ENCODE data around the gene CX3CL1.

CX3CL1 gene

GRCh38 chr16:57381791-57382534 is 9.7 kb downstream of the CX3CL1 start:
- no peak for DNase-seq
- Histone ChIP-seq H3K27ac (ENCODE audit: insufficient read depth, low read length, poor library complexity, severe bottlenecking) (no peak overlapping the region), H3K27me3 (replicated peaks; ENCODE audit: control insufficient read depth, insufficient read depth, low read length, poor library complexity, severe bottlenecking) (no peaks in the 10 kb centered on the region), H3K9me3 (ENCODE audit: control insufficient read depth, low read length) (no peaks in the 10 kb centered on the region), H3K36me3 (ENCODE audit: control insufficient read depth, insufficient read depth, low read length) (no peaks in the 10 kb centered on the region), H3K4me3 (ENCODE audit: insufficient read depth, low read depth, low read length, poor library complexity, severe bottlenecking) (no peak overlapping the region), H3K4me1 (ENCODE audit: control insufficient read depth, insufficient read depth, low read length, poor library complexity, severe bottlenecking) (no peaks in the 10 kb centered on the region)

GRCh38 chr16:57382535-57383275 is 10.4 kb downstream of the CX3CL1 start:
- Histone ChIP-seq H3K9me3 (ENCODE audit: control insufficient read depth, low read length) (no peaks in the 10 kb centered on the region), H3K4me1 (ENCODE audit: control insufficient read depth, insufficient read depth, low read length, poor library complexity, severe bottlenecking) (no peaks in the 10 kb centered on the region), H3K27me3 (replicated peaks; ENCODE audit: control insufficient read depth, insufficient read depth, low read length, poor library complexity, severe bottlenecking) (no peaks in the 10 kb centered on the region), H3K4me3 (ENCODE audit: insufficient read depth, low read depth, low read length, poor library complexity, severe bottlenecking) (no peak overlapping the region), H3K36me3 (ENCODE audit: control insufficient read depth, insufficient read depth, low read length) (no peaks in the 10 kb centered on the region), H3K27ac (ENCODE audit: insufficient read depth, low read length, poor library complexity, severe bottlenecking) (no peak overlapping the region)
- DNase-seq: no peak

GRCh38 chr16:57383276-57384247 is 11.3 kb downstream of the CX3CL1 start:
- Histone ChIP-seq H3K4me3 (ENCODE audit: insufficient read depth, low read depth, low read length, poor library complexity, severe bottlenecking) (no peak overlapping the region), H3K27ac (ENCODE audit: insufficient read depth, low read length, poor library complexity, severe bottlenecking) (no peak overlapping the region), H3K4me1 (ENCODE audit: control insufficient read depth, insufficient read depth, low read length, poor library complexity, severe bottlenecking) (no peaks in the 10 kb centered on the region), H3K9me3 (ENCODE audit: control insufficient read depth, low read length) (no peaks in the 10 kb centered on the region), H3K36me3 (ENCODE audit: control insufficient read depth, insufficient read depth, low read length) (no peaks in the 10 kb centered on the region), H3K27me3 (replicated peaks; ENCODE audit: control insufficient read depth, insufficient read depth, low read length, poor library complexity, severe bottlenecking) (no peaks in the 10 kb centered on the region)
- DNase-seq: no peak

GRCh38 chr16:57384248-57385070 is 12.2 kb downstream of the CX3CL1 start:
- no peaks in the 10 kb centered on the region for H3K9me3 ChIP-seq (ENCODE audit: control insufficient read depth, low read length)
- no peak for DNase-seq
- H3K27ac ChIP-seq (ENCODE audit: insufficient read depth, low read length, poor library complexity, severe bottlenecking): no peak overlapping the region
- H3K4me1 ChIP-seq (ENCODE audit: control insufficient read depth, insufficient read depth, low read length, poor library complexity, severe bottlenecking): no peaks in the 10 kb centered on the region
- no peak overlapping the region for H3K4me3 ChIP-seq (ENCODE audit: insufficient read depth, low read depth, low read length, poor library complexity, severe bottlenecking)
- H3K36me3 ChIP-seq (ENCODE audit: control insufficient read depth, insufficient read depth, low read length): no peaks in the 10 kb centered on the region
- H3K27me3 ChIP-seq (replicated peaks; ENCODE audit: control insufficient read depth, insufficient read depth, low read length, poor library complexity, severe bottlenecking): no peaks in the 10 kb centered on the region

GRCh38 chr16:57385083-57385482 is 12.8 kb downstream of the CX3CL1 start:
- no peak overlapping the region for H3K4me3 ChIP-seq (ENCODE audit: insufficient read depth, low read depth, low read length, poor library complexity, severe bottlenecking)
- no peaks in the 10 kb centered on the region for H3K36me3 ChIP-seq (ENCODE audit: control insufficient read depth, insufficient read depth, low read length)
- H3K27ac ChIP-seq (ENCODE audit: insufficient read depth, low read length, poor library complexity, severe bottlenecking): no peak overlapping the region
- H3K27me3 ChIP-seq (replicated peaks; ENCODE audit: control insufficient read depth, insufficient read depth, low read length, poor library complexity, severe bottlenecking): no peaks in the 10 kb centered on the region
- DNase-seq: no peak
- H3K9me3 ChIP-seq (ENCODE audit: control insufficient read depth, low read length): no peaks in the 10 kb centered on the region
- no peaks in the 10 kb centered on the region for H3K4me1 ChIP-seq (ENCODE audit: control insufficient read depth, insufficient read depth, low read length, poor library complexity, severe bottlenecking)

GRCh38 chr16:57386381-57386951 is 14.2 kb downstream of the CX3CL1 start:
- Histone ChIP-seq H3K27ac (ENCODE audit: insufficient read depth, low read length, poor library complexity, severe bottlenecking) (no peak overlapping the region), H3K36me3 (ENCODE audit: control insufficient read depth, insufficient read depth, low read length) (no peaks in the 10 kb centered on the region), H3K4me3 (ENCODE audit: insufficient read depth, low read depth, low read length, poor library complexity, severe bottlenecking) (no peak overlapping the region), H3K9me3 (ENCODE audit: control insufficient read depth, low read length) (no peaks in the 10 kb centered on the region), H3K27me3 (replicated peaks; ENCODE audit: control insufficient read depth, insufficient read depth, low read length, poor library complexity, severe bottlenecking) (no peaks in the 10 kb centered on the region), H3K4me1 (ENCODE audit: control insufficient read depth, insufficient read depth, low read length, poor library complexity, severe bottlenecking) (no peaks in the 10 kb centered on the region)
- no peak for DNase-seq

- H3K36me3 ChIP-seq (ENCODE audit: control insufficient read depth, insufficient read depth, low read length): no peaks in the 10 kb centered on the region
- no peaks in the 10 kb centered on the region for H3K9me3 ChIP-seq (ENCODE audit: control insufficient read depth, low read length)
- no peak overlapping the region for H3K4me3 ChIP-seq (ENCODE audit: insufficient read depth, low read depth, low read length, poor library complexity, severe bottlenecking)
- H3K27ac ChIP-seq (ENCODE audit: insufficient read depth, low read length, poor library complexity, severe bottlenecking): no peak overlapping the region
- H3K27me3 ChIP-seq (replicated peaks; ENCODE audit: control insufficient read depth, insufficient read depth, low read length, poor library complexity, severe bottlenecking): no peaks in the 10 kb centered on the region
- DNase-seq: no peak
- no peaks in the 10 kb centered on the region for H3K4me1 ChIP-seq (ENCODE audit: control insufficient read depth, insufficient read depth, low read length, poor library complexity, severe bottlenecking)
Observed at GRCh38 chr16:57387598-57388354, 15.5 kb downstream of the CX3CL1 start.

GRCh38 chr16:57388359-57389086 is 16.2 kb downstream of the CX3CL1 start:
- Histone ChIP-seq H3K27ac (ENCODE audit: insufficient read depth, low read length, poor library complexity, severe bottlenecking) (no peak overlapping the region), H3K4me3 (ENCODE audit: insufficient read depth, low read depth, low read length, poor library complexity, severe bottlenecking) (no peak overlapping the region), H3K9me3 (ENCODE audit: control insufficient read depth, low read length) (no peaks in the 10 kb centered on the region), H3K36me3 (ENCODE audit: control insufficient read depth, insufficient read depth, low read length) (no peaks in the 10 kb centered on the region), H3K4me1 (ENCODE audit: control insufficient read depth, insufficient read depth, low read length, poor library complexity, severe bottlenecking) (no peaks in the 10 kb centered on the region), H3K27me3 (replicated peaks; ENCODE audit: control insufficient read depth, insufficient read depth, low read length, poor library complexity, severe bottlenecking) (no peaks in the 10 kb centered on the region)
- no peak for DNase-seq

All from effector memory CD4-positive, alpha-beta T cell (primary cell).